Prostate gland (tissue), 2 donors: ENCODE measurements around the gene ANKS6.

Experiments used
- POLR2AphosphoS5 ChIP-seq: sonication (generic); formaldehyde crosslinking; IDR thresholded peaks from one replicate; pipeline ENCODE4 v1.6.1; 2017; ENCODE audit warnings: antibody characterized with exemption
- TF ChIP-seq, protein P1 (sequence below), 4 experiments: fragments of 200-600 bp in 2 of 4; fragments of 450-650 bp in 2 of 4; sonication (generic) in 2 of 4; IDR thresholded peaks; 1 replicate in 3 of 4; 2 replicates in 1 of 4; pipeline ENCODE4 v1.5.1; 2016 to 2019; ENCODE audit warnings: antibody characterized with exemption in 4 of 4, mild to moderate bottlenecking in 2 of 4, moderate library complexity in 2 of 4

DNA sequence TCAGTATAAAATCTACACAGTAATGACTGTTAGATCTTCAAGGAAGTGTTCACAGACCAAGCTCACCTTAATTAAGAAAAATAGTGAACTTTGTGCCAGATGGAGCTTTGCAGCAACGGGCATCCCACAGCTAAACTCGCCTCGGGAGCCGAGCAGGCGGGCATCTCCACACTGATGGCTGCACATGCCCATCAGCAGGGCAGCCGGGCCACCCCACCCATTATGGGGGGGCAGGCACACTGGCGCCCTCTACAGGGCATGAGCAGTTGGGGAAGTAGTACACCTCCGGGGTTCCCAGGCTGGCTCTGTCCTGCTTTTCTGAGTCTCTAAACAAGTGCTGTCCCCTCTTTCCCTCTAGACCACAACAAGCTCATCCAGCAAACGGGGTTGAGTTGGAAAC, 21.6 kb downstream of the ANKS6 start:
- TF ChIP-seq, protein P1, sequence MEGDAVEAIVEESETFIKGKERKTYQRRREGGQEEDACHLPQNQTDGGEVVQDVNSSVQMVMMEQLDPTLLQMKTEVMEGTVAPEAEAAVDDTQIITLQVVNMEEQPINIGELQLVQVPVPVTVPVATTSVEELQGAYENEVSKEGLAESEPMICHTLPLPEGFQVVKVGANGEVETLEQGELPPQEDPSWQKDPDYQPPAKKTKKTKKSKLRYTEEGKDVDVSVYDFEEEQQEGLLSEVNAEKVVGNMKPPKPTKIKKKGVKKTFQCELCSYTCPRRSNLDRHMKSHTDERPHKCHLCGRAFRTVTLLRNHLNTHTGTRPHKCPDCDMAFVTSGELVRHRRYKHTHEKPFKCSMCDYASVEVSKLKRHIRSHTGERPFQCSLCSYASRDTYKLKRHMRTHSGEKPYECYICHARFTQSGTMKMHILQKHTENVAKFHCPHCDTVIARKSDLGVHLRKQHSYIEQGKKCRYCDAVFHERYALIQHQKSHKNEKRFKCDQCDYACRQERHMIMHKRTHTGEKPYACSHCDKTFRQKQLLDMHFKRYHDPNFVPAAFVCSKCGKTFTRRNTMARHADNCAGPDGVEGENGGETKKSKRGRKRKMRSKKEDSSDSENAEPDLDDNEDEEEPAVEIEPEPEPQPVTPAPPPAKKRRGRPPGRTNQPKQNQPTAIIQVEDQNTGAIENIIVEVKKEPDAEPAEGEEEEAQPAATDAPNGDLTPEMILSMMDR (IDR thresholded peaks at IDR 0.05) = no peak
- TF ChIP-seq POLR2AphosphoS5 = no peak
